Cerebellar nuclear complex (tissue), 1 donor: ENCODE data around the gene IL7R.
"Not testable (repeated sequence)": the region's sequence is repeated elsewhere in the genome, so short reads cannot be mapped to it uniquely, and the experiment has no call there.

ENCODE experiments used
- DNase-seq, 2 experiments: peaks; one replicate each; lab custom pipeline; 2025; lab: John Stamatoyannopoulos, UW

IL7R gene

GRCh38 chr5:35876454-35876853 is 19.8 kb downstream of the IL7R start:
- no peak for DNase-seq

- DNase-seq, result no peak
These were observed 20.2 kb downstream of the IL7R start for GRCh38 chr5:35876922-35877321.

- DNase-seq, result no peak
These were observed 21.0 kb downstream of the IL7R start for GRCh38 chr5:35877655-35878054.

- no peak for DNase-seq
These were observed 21.4 kb downstream of the IL7R start for GRCh38 chr5:35878079-35878478.

GRCh38 chr5:35879096-35879495 is 22.4 kb downstream of the IL7R start:
- no peak for DNase-seq

GRCh38 chr5:35879649-35880048 is 23.0 kb downstream of the IL7R start:
- no peak for DNase-seq

GRCh38 chr5:35880156-35880555 is 23.5 kb downstream of the IL7R start:
- no peak for DNase-seq

GRCh38 chr5:35881758-35882157 is 25.1 kb downstream of the IL7R start:
- DNase-seq, result no peak

- no peak for DNase-seq
These were observed 27.6 kb downstream of the IL7R start for GRCh38 chr5:35884191-35884769.

- DNase-seq, result no peak
These were observed 28.1 kb downstream of the IL7R start for GRCh38 chr5:35884773-35885172.

GRCh38 chr5:35886381-35886780 is 29.7 kb downstream of the IL7R start:
- DNase-seq, result no peak

- no peak for DNase-seq
These were observed 30.8 kb downstream of the IL7R start for GRCh38 chr5:35887321-35888100.

GRCh38 chr5:35890021-35891020 is 33.6 kb downstream of the IL7R start:
- no peak for DNase-seq

- DNase-seq, result not testable (repeated sequence)
These were observed 36.1 kb downstream of the IL7R start for GRCh38 chr5:35892799-35893198.

GRCh38 chr5:35894131-35894530 is 37.4 kb downstream of the IL7R start:
- DNase-seq, result no peak

- DNase-seq, result no peak
These were observed 42.4 kb downstream of the IL7R start for GRCh38 chr5:35898952-35899660.

GRCh38 chr5:35899800-35900199 is 43.1 kb downstream of the IL7R start:
- no peak for DNase-seq

GRCh38 chr5:35900972-35901695 is 44.4 kb downstream of the IL7R start:
- no peak for DNase-seq

- no peak for DNase-seq
These were observed 45.5 kb downstream of the IL7R start for GRCh38 chr5:35902046-35902672.

GRCh38 chr5:35903631-35904203 is 47.0 kb downstream of the IL7R start:
- DNase-seq, result no peak
